Measurements from ENCODE around the gene PTPRN2. TPM values are rescaled to one million over a fixed set of nuclear protein-coding genes. Genes with fewer than 3 reads are reported as not detected.

PTPRN2 gene
- total and polyA plus RNA-seq, 2 donors: 1.7 to 1.9 TPM

- H3K36me3 ChIP-seq (ENCODE audit: control insufficient read depth in 2 of 2, insufficient read depth in 2 of 2, low read length in 1 of 2): no peaks in the 10 kb centered on the region
Observed at GRCh38 chr7:158188676-158189075, 398.9 kb downstream of the PTPRN2 start.

GRCh38 chr7:158187694-158187994, 400.0 kb downstream of the PTPRN2 start:
- no peak overlapping the region for H3K4me3 ChIP-seq (ENCODE audit: low read length in 2 of 2)
- H3K27me3 ChIP-seq (ENCODE audit: control insufficient read depth in 2 of 2, insufficient read depth in 1 of 2, low read length in 1 of 2): no peaks in the 10 kb centered on the region
- no peaks in the 10 kb centered on the region for H3K4me1 ChIP-seq (ENCODE audit: control insufficient read depth in 2 of 2, insufficient read depth in 2 of 2, low read length in 2 of 2)
- WGBS: 88% methylated on average over 7 of the region's 7 CpGs
- no peaks in the 10 kb centered on the region for H3K36me3 ChIP-seq (ENCODE audit: control insufficient read depth in 2 of 2, insufficient read depth in 2 of 2, low read length in 1 of 2)
- H3K9me3 ChIP-seq (ENCODE audit: control insufficient read depth in 2 of 2, insufficient read depth in 1 of 2, low read length in 1 of 2): peaks cover 7 to 57% of the 10 kb centered on the region in 2 donors
- H3K27ac ChIP-seq (ENCODE audit: low read depth in 1 of 2, low read length in 1 of 2): no peak overlapping the region
- DNase-seq (ENCODE audit: low read depth in 6 of 9, low spot score in 9 of 9): no peak

More at GRCh38 chr7:158188676-158189075, 398.9 kb downstream of the PTPRN2 start:
- peaks cover 12 to 67% of the 10 kb centered on the region in 2 donors for H3K9me3 ChIP-seq (ENCODE audit: control insufficient read depth in 2 of 2, insufficient read depth in 1 of 2, low read length in 1 of 2)
- DNase-seq (ENCODE audit: low read depth in 6 of 9, low spot score in 9 of 9): no peak
- H3K27me3 ChIP-seq (ENCODE audit: control insufficient read depth in 2 of 2, insufficient read depth in 1 of 2, low read length in 1 of 2): no peaks in the 10 kb centered on the region
- H3K4me3 ChIP-seq (ENCODE audit: low read length in 2 of 2): no peak overlapping the region
- 96% methylated on average over 15 of the region's 15 CpGs for WGBS
- no peak overlapping the region for H3K27ac ChIP-seq (ENCODE audit: low read depth in 1 of 2, low read length in 1 of 2)
- no peaks in the 10 kb centered on the region for H3K4me1 ChIP-seq (ENCODE audit: control insufficient read depth in 2 of 2, insufficient read depth in 2 of 2, low read length in 2 of 2)

- 80% methylated on average over 13 of the region's 13 CpGs for WGBS
- Histone ChIP-seq H3K4me1 (ENCODE audit: control insufficient read depth in 2 of 2, insufficient read depth in 2 of 2, low read length in 2 of 2) (no peaks in the 10 kb centered on the region), H3K4me3 (ENCODE audit: low read length in 2 of 2) (no peak overlapping the region), H3K27me3 (ENCODE audit: control insufficient read depth in 2 of 2, insufficient read depth in 1 of 2, low read length in 1 of 2) (no peaks in the 10 kb centered on the region), H3K9me3 (ENCODE audit: control insufficient read depth in 2 of 2, insufficient read depth in 1 of 2, low read length in 1 of 2) (peaks cover 5 to 51% of the 10 kb centered on the region in 2 donors), H3K36me3 (ENCODE audit: control insufficient read depth in 2 of 2, insufficient read depth in 2 of 2, low read length in 1 of 2) (no peaks in the 10 kb centered on the region), H3K27ac (ENCODE audit: low read depth in 1 of 2, low read length in 1 of 2) (no peak overlapping the region)
- DNase-seq (ENCODE audit: low read depth in 6 of 9, low spot score in 9 of 9): no peak
Observed at GRCh38 chr7:158186864-158187693, 400.5 kb downstream of the PTPRN2 start.

GRCh38 chr7:158186406-158186805, 401.2 kb downstream of the PTPRN2 start:
- H3K27me3 ChIP-seq (ENCODE audit: control insufficient read depth in 2 of 2, insufficient read depth in 1 of 2, low read length in 1 of 2): no peaks in the 10 kb centered on the region
- H3K4me1 ChIP-seq (ENCODE audit: control insufficient read depth in 2 of 2, insufficient read depth in 2 of 2, low read length in 2 of 2): no peaks in the 10 kb centered on the region
- DNase-seq (ENCODE audit: low read depth in 6 of 9, low spot score in 9 of 9): no peak
- no peak overlapping the region for H3K27ac ChIP-seq (ENCODE audit: low read depth in 1 of 2, low read length in 1 of 2)
- peaks cover 4 to 44% of the 10 kb centered on the region in 2 donors for H3K9me3 ChIP-seq (ENCODE audit: control insufficient read depth in 2 of 2, insufficient read depth in 1 of 2, low read length in 1 of 2)
- H3K36me3 ChIP-seq (ENCODE audit: control insufficient read depth in 2 of 2, insufficient read depth in 2 of 2, low read length in 1 of 2): no peaks in the 10 kb centered on the region
- no peak overlapping the region for H3K4me3 ChIP-seq (ENCODE audit: low read length in 2 of 2)
- WGBS: 98% methylated on average over 12 of the region's 12 CpGs

DNA sequence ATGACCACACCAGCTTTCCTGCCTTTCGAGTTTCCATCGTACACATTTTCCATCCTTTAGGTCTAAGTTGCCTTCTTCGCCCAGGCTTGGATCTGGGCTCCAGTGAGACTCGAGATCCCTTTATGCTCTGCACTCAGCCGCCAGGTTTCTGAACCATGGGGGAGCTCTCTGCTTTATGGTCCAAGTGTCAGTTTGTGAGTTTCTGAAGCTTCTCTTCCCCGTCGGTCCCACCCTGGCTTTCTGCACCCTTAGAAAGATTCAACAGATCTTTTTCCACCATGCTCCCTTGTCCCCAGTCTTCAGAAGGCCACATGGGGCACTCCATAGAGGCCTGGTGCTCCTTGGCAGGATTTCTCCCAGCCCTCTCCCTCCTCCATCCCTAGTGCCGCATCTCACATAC, 402.0 kb downstream of the PTPRN2 start:
- Histone ChIP-seq H3K9me3 (ENCODE audit: control insufficient read depth in 2 of 2, insufficient read depth in 1 of 2, low read length in 1 of 2) (peaks cover 4 to 37% of the 10 kb centered on the region in 2 donors), H3K27me3 (ENCODE audit: control insufficient read depth in 2 of 2, insufficient read depth in 1 of 2, low read length in 1 of 2) (no peaks in the 10 kb centered on the region), H3K36me3 (ENCODE audit: control insufficient read depth in 2 of 2, insufficient read depth in 2 of 2, low read length in 1 of 2) (no peaks in the 10 kb centered on the region), H3K27ac (ENCODE audit: low read depth in 1 of 2, low read length in 1 of 2) (no peak overlapping the region), H3K4me3 (ENCODE audit: low read length in 2 of 2) (no peak overlapping the region), H3K4me1 (ENCODE audit: control insufficient read depth in 2 of 2, insufficient read depth in 2 of 2, low read length in 2 of 2) (no peaks in the 10 kb centered on the region)
- WGBS: 96% methylated on average over 8 of the region's 8 CpGs
- DNase-seq (ENCODE audit: low read depth in 6 of 9, low spot score in 9 of 9): no peak

GRCh38 chr7:158183431-158183830, 404.2 kb downstream of the PTPRN2 start:
- no peak overlapping the region for H3K4me3 ChIP-seq (ENCODE audit: low read length in 2 of 2)
- 78% methylated on average over 3 of the region's 3 CpGs for WGBS
- DNase-seq (ENCODE audit: low read depth in 6 of 9, low spot score in 9 of 9): no peak

DNA sequence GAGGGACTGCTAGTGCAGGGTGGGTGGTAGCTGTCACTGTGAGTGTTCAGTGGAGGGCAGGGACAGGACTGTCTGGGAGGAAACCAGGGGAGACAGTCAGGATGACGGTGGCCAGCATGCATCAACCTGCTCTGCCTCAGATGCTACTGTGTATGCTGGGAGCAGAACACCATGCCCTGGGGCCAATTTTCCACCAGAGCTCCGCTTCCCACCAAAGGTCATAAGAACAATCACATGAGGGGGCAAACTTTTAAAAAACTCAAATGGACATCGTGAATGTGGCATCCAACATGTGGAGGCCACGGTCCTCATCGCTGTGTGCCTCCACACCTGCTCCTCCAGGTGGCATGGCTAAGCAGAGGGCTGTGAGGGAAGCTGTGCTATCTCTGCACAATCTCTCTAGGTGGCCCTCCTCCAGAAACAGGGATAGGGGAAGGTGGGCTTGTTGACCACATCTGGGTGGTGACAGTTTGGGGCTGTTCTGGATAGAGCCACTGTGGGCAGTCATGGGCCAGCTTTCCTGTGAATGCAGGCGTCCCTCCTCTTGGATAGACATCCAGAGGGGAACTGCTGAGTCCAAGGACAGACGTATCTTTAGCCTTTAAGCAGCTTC, 411.0 kb downstream of the PTPRN2 start:
- Histone ChIP-seq H3K27me3 (ENCODE audit: control insufficient read depth in 2 of 2, insufficient read depth in 1 of 2, low read length in 1 of 2) (no peaks in the 10 kb centered on the region), H3K4me1 (ENCODE audit: control insufficient read depth in 2 of 2, insufficient read depth in 2 of 2, low read length in 2 of 2) (no peaks in the 10 kb centered on the region), H3K36me3 (ENCODE audit: control insufficient read depth in 2 of 2, insufficient read depth in 2 of 2, low read length in 1 of 2) (no peaks in the 10 kb centered on the region), H3K27ac (ENCODE audit: low read depth in 1 of 2, low read length in 1 of 2) (no peak overlapping the region), H3K9me3 (ENCODE audit: control insufficient read depth in 2 of 2, insufficient read depth in 1 of 2, low read length in 1 of 2) (peaks cover 3 to 26% of the 10 kb centered on the region in 2 donors), H3K4me3 (ENCODE audit: low read length in 2 of 2) (no peak overlapping the region)
- WGBS: 89% methylated on average over 7 of the region's 7 CpGs
- no peak for DNase-seq (ENCODE audit: low read depth in 6 of 9, low spot score in 9 of 9)

More at GRCh38 chr7:158183431-158183830, 404.2 kb downstream of the PTPRN2 start:
- H3K4me1 ChIP-seq (ENCODE audit: control insufficient read depth in 2 of 2, insufficient read depth in 2 of 2, low read length in 2 of 2): no peaks in the 10 kb centered on the region
- no peaks in the 10 kb centered on the region for H3K27me3 ChIP-seq (ENCODE audit: control insufficient read depth in 2 of 2, insufficient read depth in 1 of 2, low read length in 1 of 2)
- peaks cover 2 to 15% of the 10 kb centered on the region in 2 donors for H3K9me3 ChIP-seq (ENCODE audit: control insufficient read depth in 2 of 2, insufficient read depth in 1 of 2, low read length in 1 of 2)
- no peak overlapping the region for H3K27ac ChIP-seq (ENCODE audit: low read depth in 1 of 2, low read length in 1 of 2)
- no peaks in the 10 kb centered on the region for H3K36me3 ChIP-seq (ENCODE audit: control insufficient read depth in 2 of 2, insufficient read depth in 2 of 2, low read length in 1 of 2)

GRCh38 chr7:158175779-158176178, 411.8 kb downstream of the PTPRN2 start:
- DNase-seq (ENCODE audit: low read depth in 6 of 9, low spot score in 9 of 9): no peak
- WGBS: 94% methylated on average over 15 of the region's 15 CpGs
- H3K9me3 ChIP-seq (ENCODE audit: control insufficient read depth in 2 of 2, insufficient read depth in 1 of 2, low read length in 1 of 2): peaks cover 3 to 26% of the 10 kb centered on the region in 2 donors

DNA sequence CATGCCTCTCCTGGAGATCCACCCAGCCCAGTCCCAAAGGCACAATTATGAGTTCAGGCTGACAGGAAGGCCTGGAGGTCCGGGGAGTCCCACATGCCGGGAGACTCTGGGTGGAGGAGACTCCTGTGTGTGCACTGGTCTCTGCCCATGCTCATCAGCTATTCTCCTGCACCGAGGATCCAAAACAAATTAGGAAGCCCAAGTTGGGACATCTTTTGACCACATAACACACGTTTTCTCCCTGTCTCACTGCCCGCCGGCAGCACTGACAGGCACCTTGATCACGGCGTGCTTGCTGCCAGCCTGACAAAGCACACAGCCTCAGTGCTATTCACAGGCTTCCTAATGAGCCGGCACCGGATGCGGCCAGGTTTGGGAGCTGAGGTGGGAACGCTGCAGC, 412.7 kb downstream of the PTPRN2 start:
- DNase-seq (ENCODE audit: low read depth in 6 of 9, low spot score in 9 of 9): no peak
- Histone ChIP-seq H3K27me3 (ENCODE audit: control insufficient read depth in 2 of 2, insufficient read depth in 1 of 2, low read length in 1 of 2) (no peaks in the 10 kb centered on the region), H3K4me3 (ENCODE audit: low read length in 2 of 2) (no peak overlapping the region), H3K36me3 (ENCODE audit: control insufficient read depth in 2 of 2, insufficient read depth in 2 of 2, low read length in 1 of 2) (no peaks in the 10 kb centered on the region), H3K27ac (ENCODE audit: low read depth in 1 of 2, low read length in 1 of 2) (no peak overlapping the region), H3K4me1 (ENCODE audit: control insufficient read depth in 2 of 2, insufficient read depth in 2 of 2, low read length in 2 of 2) (no peaks in the 10 kb centered on the region), H3K9me3 (ENCODE audit: control insufficient read depth in 2 of 2, insufficient read depth in 1 of 2, low read length in 1 of 2) (peaks cover 5 to 32% of the 10 kb centered on the region in 2 donors)
- WGBS: 95% methylated on average over 12 of the region's 12 CpGs

More at GRCh38 chr7:158175779-158176178, 411.8 kb downstream of the PTPRN2 start:
- no peaks in the 10 kb centered on the region for H3K4me1 ChIP-seq (ENCODE audit: control insufficient read depth in 2 of 2, insufficient read depth in 2 of 2, low read length in 2 of 2)
- no peak overlapping the region for H3K27ac ChIP-seq (ENCODE audit: low read depth in 1 of 2, low read length in 1 of 2)
- H3K36me3 ChIP-seq (ENCODE audit: control insufficient read depth in 2 of 2, insufficient read depth in 2 of 2, low read length in 1 of 2): no peaks in the 10 kb centered on the region
- H3K4me3 ChIP-seq (ENCODE audit: low read length in 2 of 2): no peak overlapping the region
- no peaks in the 10 kb centered on the region for H3K27me3 ChIP-seq (ENCODE audit: control insufficient read depth in 2 of 2, insufficient read depth in 1 of 2, low read length in 1 of 2)

All from thymus (tissue), 11 donors.